H1 (cell line): ENCODE measurements around the gene SLC1A1. TPM values are rescaled to one million over a fixed set of nuclear protein-coding genes. Genes with fewer than 3 reads are reported as not detected.

Source experiments
- CTCF ChIA-PET: fragments of 300-600 bp; sonication (Branson Sonifier 250); formaldehyde crosslinking; loops from one replicate; lab custom pipeline; 2021; ENCODE audit not compliant: partially characterized antibody; lab: Charles Lee
- POLR2A ChIA-PET: fragments of 300-600 bp; sonication (Branson Sonifier 250); formaldehyde crosslinking; loops from one replicate; lab custom pipeline; 2021; ENCODE audit warnings: inconsistent platforms; ENCODE audit not compliant: partially characterized antibody; lab: Charles Lee
- DNase-seq, 2 experiments: peaks; one replicate each; pipeline versions ENCODE4 v3.0.0 to v3.0.0-alpha.2; 2010 to 2022; ENCODE audit warnings: low spot score in 2 of 2, low read depth in 1 of 2, mixed read lengths in 1 of 2
- FAIRE-seq: peaks from 2 replicates; lab custom pipeline; 2011; peaks lifted over from hg19 to GRCh38; lab: Jason Lieb, UNC
- H2AFZ ChIP-seq: 2 replicates; pipeline ENCODE4 v1.8.1; 2012; ENCODE audit warnings: low read length, inconsistent platforms
- H2AK5ac ChIP-seq: 2 replicates; pipeline ENCODE4 v1.6.1; 2013; ENCODE audit warnings: low read depth, low read length
- H2BK120ac ChIP-seq: replicated peaks from 2 replicates; pipeline ENCODE3; 2013; ENCODE audit warnings: low read depth, low read length, inconsistent platforms
- H2BK12ac ChIP-seq: 2 replicates; pipeline ENCODE4 v1.6.1; 2013; ENCODE audit warnings: low read depth, low read length
- H2BK15ac ChIP-seq: 2 replicates; pipeline ENCODE4 v1.6.1; 2013; ENCODE audit warnings: low read length
- H2BK20ac ChIP-seq: 2 replicates; pipeline ENCODE4 v1.6.1; 2013; ENCODE audit warnings: low read length
- H2BK5ac ChIP-seq: 2 replicates; pipeline ENCODE4 v1.6.1; 2013; ENCODE audit warnings: low read depth, low read length
- H3K14ac ChIP-seq: 2 replicates; pipeline ENCODE4 v1.6.1; 2013; ENCODE audit warnings: inconsistent platforms; ENCODE audit not compliant: insufficient read length
- H3K18ac ChIP-seq: 2 replicates; pipeline ENCODE4 v1.6.1; 2013; ENCODE audit warnings: low read length; ENCODE audit errors: extremely low read depth
- H3K23ac ChIP-seq: 2 replicates; pipeline ENCODE4 v1.6.1; 2013; ENCODE audit warnings: inconsistent platforms; ENCODE audit not compliant: insufficient read length
- H3K23me2 ChIP-seq: 2 replicates; pipeline ENCODE4 v1.6.1; 2013; ENCODE audit warnings: low read depth, low read length
- H3K27ac ChIP-seq: 2 replicates; pipeline ENCODE4 v1.6.1; 2011; ENCODE audit warnings: low read depth, low read length, inconsistent platforms
- H3K27me3 ChIP-seq, 4 experiments: replicated peaks in 1 of 4; 1 replicate in 1 of 4; 2 replicates in 3 of 4; pipeline versions ENCODE4 v1.6.1 to v1.8.1; 2011 to 2013; ENCODE audit warnings: low read length in 3 of 4, mild to moderate bottlenecking in 3 of 4, inconsistent platforms in 2 of 4, mixed read lengths in 2 of 4, moderate library complexity in 1 of 4; ENCODE audit not compliant: control insufficient read depth in 3 of 4, insufficient read depth in 3 of 4; ENCODE audit errors: extremely low read depth in 1 of 4
- H3K36me3 ChIP-seq, 4 experiments: 2 replicates each; pipeline versions ENCODE4 v1.6.1 to v1.8.1; 2011 to 2013; ENCODE audit warnings: mild to moderate bottlenecking in 4 of 4, low read length in 3 of 4, moderate library complexity in 2 of 4, control low read depth in 1 of 4, inconsistent platforms in 1 of 4; ENCODE audit not compliant: insufficient read depth in 4 of 4, control insufficient read depth in 2 of 4
- H3K4ac ChIP-seq: replicated peaks from 2 replicates; pipeline ENCODE3; 2013; ENCODE audit warnings: low read length, low read depth, mixed read lengths, inconsistent platforms; ENCODE audit not compliant: insufficient read length
- H3K4me1 ChIP-seq, 4 experiments: replicated peaks in 1 of 4; 1 replicate in 1 of 4; 2 replicates in 3 of 4; pipeline versions ENCODE4 v1.6.1 to v1.8.1; 2011 to 2013; ENCODE audit warnings: low read length in 3 of 4, inconsistent platforms in 2 of 4, mixed read lengths in 1 of 4; ENCODE audit not compliant: insufficient read depth in 4 of 4, control insufficient read depth in 3 of 4
- H3K4me2 ChIP-seq, 2 experiments: 2 replicates each; pipeline versions ENCODE4 v1.6.1 to v1.8.1; 2011 to 2013; ENCODE audit warnings: low read depth in 2 of 2, low read length in 2 of 2, control low read depth in 1 of 2, inconsistent platforms in 1 of 2, mild to moderate bottlenecking in 1 of 2; ENCODE audit not compliant: insufficient read depth in 1 of 2
- H3K4me3 ChIP-seq, 4 experiments: fragments of 200-600, 300-600 bp in 1 of 4; sonication (generic), shearing (Covaris generic), sonication (Bioruptor Twin) in 1 of 4; 2 replicates each; pipeline versions ENCODE4 v1.5.1 to v1.8.1; 2011 to 2016; ENCODE audit warnings: low read length in 4 of 4, low read depth in 3 of 4, control low read depth in 2 of 4, inconsistent platforms in 2 of 4, mild to moderate bottlenecking in 2 of 4, mixed read lengths in 1 of 4, moderate library complexity in 1 of 4; ENCODE audit not compliant: insufficient read depth in 2 of 4; ENCODE audit errors: extremely low read depth in 1 of 4
- H3K56ac ChIP-seq: replicated peaks from 2 replicates; pipeline ENCODE3; 2013; ENCODE audit warnings: low read depth, mild to moderate bottlenecking, mixed read lengths, low read length, inconsistent platforms; ENCODE audit not compliant: insufficient read length
- H3K79me1 ChIP-seq: 2 replicates; pipeline ENCODE4 v1.6.1; 2013; ENCODE audit warnings: low read depth, low read length, control low read depth
- H3K79me2 ChIP-seq, 2 experiments: 2 replicates each; pipeline versions ENCODE4 v1.6.1 to v1.8.1; 2012 to 2013; ENCODE audit warnings: low read length in 2 of 2, mild to moderate bottlenecking in 2 of 2, inconsistent platforms in 1 of 2; ENCODE audit not compliant: insufficient read depth in 2 of 2, control insufficient read depth in 1 of 2
- H3K9ac ChIP-seq, 4 experiments: replicated peaks in 1 of 4; 1 replicate in 1 of 4; 2 replicates in 3 of 4; pipeline versions ENCODE4 v1.6.1 to v1.8.1; 2011 to 2013; ENCODE audit warnings: low read depth in 3 of 4, low read length in 3 of 4, control low read depth in 2 of 4, mild to moderate bottlenecking in 2 of 4, moderate library complexity in 2 of 4, inconsistent platforms in 1 of 4; ENCODE audit errors: extremely low read depth in 1 of 4
- H3K9me3 ChIP-seq, 2 experiments: 2 replicates each; pipeline versions ENCODE4 v1.6.1 to v1.8.1; 2012 to 2013; ENCODE audit warnings: mild to moderate bottlenecking in 2 of 2, moderate library complexity in 2 of 2, control low read depth in 1 of 2, inconsistent platforms in 1 of 2, low read depth in 1 of 2, low read length in 1 of 2, mixed read lengths in 1 of 2; ENCODE audit not compliant: insufficient read depth in 2 of 2
- H4K20me1 ChIP-seq, 2 experiments: replicated peaks in 1 of 2; 2 replicates each; pipeline versions ENCODE3 to v1.8.1; 2011 to 2013; ENCODE audit warnings: inconsistent platforms in 2 of 2, low read length in 2 of 2, mild to moderate bottlenecking in 1 of 2; ENCODE audit not compliant: insufficient read depth in 2 of 2, control insufficient read depth in 1 of 2
- H4K5ac ChIP-seq: 2 replicates; pipeline ENCODE4 v1.6.1; 2013; ENCODE audit warnings: low read length, low read depth, mixed read lengths, inconsistent platforms; ENCODE audit not compliant: insufficient read length
- H4K8ac ChIP-seq: 2 replicates; pipeline ENCODE4 v1.8.0; 2013; ENCODE audit warnings: mild to moderate bottlenecking, moderate library complexity, low read length, inconsistent platforms; ENCODE audit not compliant: insufficient read depth; ENCODE audit errors: extremely low read depth
- H4K91ac ChIP-seq: replicated peaks from 2 replicates; pipeline ENCODE3; 2013; ENCODE audit warnings: low read length, mixed read lengths, inconsistent platforms; ENCODE audit not compliant: insufficient read length
- BRCA1 ChIP-seq: IDR thresholded peaks from 2 replicates; pipeline ENCODE4 v1.6.1; 2012; ENCODE audit warnings: low read depth, low read length, improper control_type of control experiment
- CBX8 ChIP-seq: fragments of 300-800, 300-1000 bp; sonication (generic); IDR thresholded peaks from 2 replicates; pipeline ENCODE4 v1.7.1; 2016; ENCODE audit warnings: low read depth, low read length, borderline replicate concordance
- EGR1 ChIP-seq: IDR thresholded peaks from 2 replicates; pipeline ENCODE4 v1.6.1; 2011; ENCODE audit warnings: low read depth, low read length, borderline replicate concordance
- EP300 ChIP-seq, 2 experiments: IDR thresholded peaks; 1 replicate in 1 of 2; 2 replicates in 1 of 2; pipeline ENCODE4 v1.6.1; 2011 to 2012; ENCODE audit warnings: low read depth in 2 of 2, low read length in 2 of 2, mild to moderate bottlenecking in 2 of 2, borderline replicate concordance in 1 of 2, inconsistent platforms in 1 of 2, moderate library complexity in 1 of 2
- HDAC2 ChIP-seq, 2 experiments: fragments of 300-600 bp in 1 of 2; sonication (generic) in 1 of 2; IDR thresholded peaks; 2 replicates each; pipeline ENCODE4 v1.6.1; 2011 to 2012; ENCODE audit warnings: low read depth in 2 of 2, low read length in 2 of 2, mild to moderate bottlenecking in 2 of 2, moderate library complexity in 2 of 2, borderline replicate concordance in 1 of 2, inconsistent platforms in 1 of 2
- HDAC6 ChIP-seq: IDR thresholded peaks from one replicate; pipeline ENCODE4 v1.7.1; 2012; ENCODE audit warnings: low read depth, mild to moderate bottlenecking, inconsistent platforms, low read length, moderate library complexity
- RNF2 ChIP-seq: fragments of 200-900, 300-1000 bp; sonication (generic); IDR thresholded peaks from 2 replicates; pipeline ENCODE4 v1.7.1; 2016; ENCODE audit warnings: borderline replicate concordance, low read depth, mild to moderate bottlenecking, antibody characterized with exemption, low read length; ENCODE audit not compliant: poor library complexity, severe bottlenecking; ENCODE audit errors: missing control alignments
- ZNF274 ChIP-seq: IDR thresholded peaks from 2 replicates; pipeline ENCODE4 v1.7.0; 2012; ENCODE audit warnings: low read length, borderline replicate concordance; ENCODE audit errors: extremely low read depth
- WGBS, 2 experiments: shearing (Covaris generic) in 1 of 2; methylation state at CpG; one replicate each; pipeline versions ENCODE4 v1.1.6 to v1.1.7; 2013 to 2015; ENCODE audit warnings: low lambda C conversion rate in 2 of 2, mixed read lengths in 2 of 2, inconsistent platforms in 1 of 2, low coverage in 1 of 2, missing lambda C conversion rate in 1 of 2; ENCODE audit not compliant: insufficient replicate concordance in 2 of 2, insufficient coverage in 1 of 2, insufficient read length in 1 of 2; ENCODE audit errors: extremely low coverage in 1 of 2, missing lambda C conversion rate in 1 of 2; 5-methylcytosine and 5-hydroxymethylcytosine counted together
- polyA plus RNA-seq, 7 experiments: library from polyadenylated mRNA; depleted of rRNA in 3 of 7; stranded (reverse) in 5 of 7; unstranded in 2 of 7; fragments of >200 nt in 5 of 7; fragments of 200-250 nt in 2 of 7; gene quantifications; 1 replicate in 5 of 7; 2 replicates in 1 of 7; 4 replicates in 1 of 7; pipeline versions ENCODE4 v1.2.1 to v1.2.3, GENCODE V29; 2011 to 2013; ENCODE audit warnings: missing spikeins in 2 of 7, mixed read lengths in 2 of 7
- total RNA-seq: library from RNA; stranded (reverse); fragmentation: NEBNext Ultra II Directional; extraction: Animal tissue kit (Norgen Biotek cat#: 25700); gene quantifications from 2 replicates; pipeline ENCODE4 v1.2.1, GENCODE V29; 2021
- TF ChIP-seq, protein P1 (sequence below): IDR thresholded peaks from 2 replicates; pipeline ENCODE4 v1.6.1; 2012; ENCODE audit warnings: inconsistent platforms
- TF ChIP-seq, protein P2 (sequence below), 3 experiments: IDR thresholded peaks; 1 replicate in 2 of 3; 2 replicates in 1 of 3; pipeline versions ENCODE4 v1.5.1 to v1.6.1; 2011; ENCODE audit warnings: low read length in 3 of 3, mild to moderate bottlenecking in 3 of 3, inconsistent platforms in 2 of 3, low read depth in 1 of 3, moderate library complexity in 1 of 3; ENCODE audit not compliant: insufficient read depth in 1 of 3; ENCODE audit errors: control extremely low read depth in 1 of 3

Gene SLC1A1
- total and polyA plus RNA-seq, 2 of the 8 experiments (the other 6 are each of a cell fraction or from before 2014, with no cell fraction given): 4.7 to 11.7 TPM

DNA sequence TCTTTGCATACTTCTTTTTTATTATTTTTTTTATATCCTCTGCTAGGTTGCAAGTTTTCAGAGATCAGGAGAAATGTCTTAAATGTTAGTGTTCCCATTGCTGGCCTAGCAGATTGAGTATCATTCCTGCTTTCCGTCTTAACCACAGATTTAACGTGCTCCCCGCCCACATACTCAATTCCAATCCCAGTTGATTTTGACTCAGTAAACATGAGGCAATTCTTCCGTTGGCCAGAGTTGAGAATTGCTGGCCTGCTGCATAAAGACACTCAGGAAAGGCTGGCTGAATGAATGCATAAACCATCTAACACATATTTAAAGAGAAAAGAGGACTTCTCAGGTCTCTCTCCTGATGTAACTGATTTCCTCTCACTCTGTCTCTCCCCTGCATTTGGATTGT is 125.0 kb downstream of the SLC1A1 start:
- no peaks in the 10 kb centered on the region for H3K36me3 ChIP-seq
- H3K79me1 ChIP-seq: no peaks in the 10 kb centered on the region
- no peak overlapping the region for H4K8ac ChIP-seq
- no peak overlapping the region; the same call in 1 of the 2 replicates for H2AK5ac ChIP-seq
- H3K4ac ChIP-seq: no peak overlapping the region
- no peak overlapping the region for H3K9ac ChIP-seq
- H3K4me2 ChIP-seq: no peak overlapping the region
- no peak overlapping the region for H3K27ac ChIP-seq
- no peaks in the 10 kb centered on the region for H3K79me2 ChIP-seq
- no peak overlapping the region for H2BK5ac ChIP-seq
- H2BK20ac ChIP-seq: no peak overlapping the region
- DNase-seq (no peak), FAIRE-seq (no peak)
- H3K9me3 ChIP-seq: no peaks in the 10 kb centered on the region
- ChIA-PET CTCF (interaction anchor here (0.6 kb wide), 1 partner anchor 66 kb away, joined by 3 read pairs; no protein-coding TSS in a partner anchor), POLR2A (no interaction called here)
- H3K23ac ChIP-seq: no peak overlapping the region
- H3K14ac ChIP-seq: no peak overlapping the region
- no peak overlapping the region for H2AFZ ChIP-seq
- H3K4me3 ChIP-seq: no peak overlapping the region
- no peaks in the 10 kb centered on the region for H4K20me1 ChIP-seq
- H2BK120ac ChIP-seq: no peak overlapping the region
- no peak overlapping the region for H3K56ac ChIP-seq
- H4K91ac ChIP-seq: no peak overlapping the region
- 97% methylated on average over 4 of the region's 4 CpGs; no CpG with 5 or more reads in 1 of the 2 experiments for WGBS, 2 experiments
- no peak overlapping the region for H2BK15ac ChIP-seq
- H3K23me2 ChIP-seq: no peaks in the 10 kb centered on the region
- no peak overlapping the region for H3K18ac ChIP-seq
- no peaks in the 10 kb centered on the region for H3K27me3 ChIP-seq
- no peak overlapping the region for H4K5ac ChIP-seq
- H3K4me1 ChIP-seq: peaks cover 0 to 3% (median 2%) of the 10 kb centered on the region in 4 experiments; a peak in 3 of 7 replicates
- no peak overlapping the region for H2BK12ac ChIP-seq
- TF ChIP-seq, protein P1, sequence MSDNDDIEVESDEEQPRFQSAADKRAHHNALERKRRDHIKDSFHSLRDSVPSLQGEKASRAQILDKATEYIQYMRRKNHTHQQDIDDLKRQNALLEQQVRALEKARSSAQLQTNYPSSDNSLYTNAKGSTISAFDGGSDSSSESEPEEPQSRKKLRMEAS: no peak
- TF ChIP-seq RNF2 (no peak), EGR1 (no peak), ZNF274 (no peak), HDAC6 (no peak), EP300 (IDR thresholded peaks at IDR 0.05; ENCODE audit: borderline replicate concordance in 1 of 2, low read depth in 2 of 2, low read length in 2 of 2) (no peak), BRCA1 (no peak), CBX8 (no peak), HDAC2 (IDR thresholded peaks at IDR 0.05; ENCODE audit: borderline replicate concordance in 1 of 2, low read depth in 2 of 2, low read length in 2 of 2) (no peak)
- TF ChIP-seq, protein P2, sequence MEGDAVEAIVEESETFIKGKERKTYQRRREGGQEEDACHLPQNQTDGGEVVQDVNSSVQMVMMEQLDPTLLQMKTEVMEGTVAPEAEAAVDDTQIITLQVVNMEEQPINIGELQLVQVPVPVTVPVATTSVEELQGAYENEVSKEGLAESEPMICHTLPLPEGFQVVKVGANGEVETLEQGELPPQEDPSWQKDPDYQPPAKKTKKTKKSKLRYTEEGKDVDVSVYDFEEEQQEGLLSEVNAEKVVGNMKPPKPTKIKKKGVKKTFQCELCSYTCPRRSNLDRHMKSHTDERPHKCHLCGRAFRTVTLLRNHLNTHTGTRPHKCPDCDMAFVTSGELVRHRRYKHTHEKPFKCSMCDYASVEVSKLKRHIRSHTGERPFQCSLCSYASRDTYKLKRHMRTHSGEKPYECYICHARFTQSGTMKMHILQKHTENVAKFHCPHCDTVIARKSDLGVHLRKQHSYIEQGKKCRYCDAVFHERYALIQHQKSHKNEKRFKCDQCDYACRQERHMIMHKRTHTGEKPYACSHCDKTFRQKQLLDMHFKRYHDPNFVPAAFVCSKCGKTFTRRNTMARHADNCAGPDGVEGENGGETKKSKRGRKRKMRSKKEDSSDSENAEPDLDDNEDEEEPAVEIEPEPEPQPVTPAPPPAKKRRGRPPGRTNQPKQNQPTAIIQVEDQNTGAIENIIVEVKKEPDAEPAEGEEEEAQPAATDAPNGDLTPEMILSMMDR (IDR thresholded peaks at IDR 0.05; ENCODE audit: control extremely low read depth in 1 of 3, insufficient read depth in 1 of 3, low read depth in 1 of 3, low read length in 3 of 3): no peak
